Measurements from ENCODE around the gene R3HDM4.

Gene R3HDM4

GRCh38 chr19:944663-945241, 31.7 kb upstream of the R3HDM4 start:
- TF ChIP-seq, protein P1, sequence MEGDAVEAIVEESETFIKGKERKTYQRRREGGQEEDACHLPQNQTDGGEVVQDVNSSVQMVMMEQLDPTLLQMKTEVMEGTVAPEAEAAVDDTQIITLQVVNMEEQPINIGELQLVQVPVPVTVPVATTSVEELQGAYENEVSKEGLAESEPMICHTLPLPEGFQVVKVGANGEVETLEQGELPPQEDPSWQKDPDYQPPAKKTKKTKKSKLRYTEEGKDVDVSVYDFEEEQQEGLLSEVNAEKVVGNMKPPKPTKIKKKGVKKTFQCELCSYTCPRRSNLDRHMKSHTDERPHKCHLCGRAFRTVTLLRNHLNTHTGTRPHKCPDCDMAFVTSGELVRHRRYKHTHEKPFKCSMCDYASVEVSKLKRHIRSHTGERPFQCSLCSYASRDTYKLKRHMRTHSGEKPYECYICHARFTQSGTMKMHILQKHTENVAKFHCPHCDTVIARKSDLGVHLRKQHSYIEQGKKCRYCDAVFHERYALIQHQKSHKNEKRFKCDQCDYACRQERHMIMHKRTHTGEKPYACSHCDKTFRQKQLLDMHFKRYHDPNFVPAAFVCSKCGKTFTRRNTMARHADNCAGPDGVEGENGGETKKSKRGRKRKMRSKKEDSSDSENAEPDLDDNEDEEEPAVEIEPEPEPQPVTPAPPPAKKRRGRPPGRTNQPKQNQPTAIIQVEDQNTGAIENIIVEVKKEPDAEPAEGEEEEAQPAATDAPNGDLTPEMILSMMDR (IDR thresholded peaks at IDR 0.05; ENCODE audit: low read depth, low read length): no peak
- DNase-seq (ENCODE audit: extremely low read depth, low read depth): no peak

GRCh38 chr19:944171-944567, 31.1 kb upstream of the R3HDM4 start:
- DNase-seq (ENCODE audit: extremely low read depth, low read depth): no peak
- TF ChIP-seq, protein P1 (IDR thresholded peaks at IDR 0.05; ENCODE audit: low read depth, low read length): no peak

DNA sequence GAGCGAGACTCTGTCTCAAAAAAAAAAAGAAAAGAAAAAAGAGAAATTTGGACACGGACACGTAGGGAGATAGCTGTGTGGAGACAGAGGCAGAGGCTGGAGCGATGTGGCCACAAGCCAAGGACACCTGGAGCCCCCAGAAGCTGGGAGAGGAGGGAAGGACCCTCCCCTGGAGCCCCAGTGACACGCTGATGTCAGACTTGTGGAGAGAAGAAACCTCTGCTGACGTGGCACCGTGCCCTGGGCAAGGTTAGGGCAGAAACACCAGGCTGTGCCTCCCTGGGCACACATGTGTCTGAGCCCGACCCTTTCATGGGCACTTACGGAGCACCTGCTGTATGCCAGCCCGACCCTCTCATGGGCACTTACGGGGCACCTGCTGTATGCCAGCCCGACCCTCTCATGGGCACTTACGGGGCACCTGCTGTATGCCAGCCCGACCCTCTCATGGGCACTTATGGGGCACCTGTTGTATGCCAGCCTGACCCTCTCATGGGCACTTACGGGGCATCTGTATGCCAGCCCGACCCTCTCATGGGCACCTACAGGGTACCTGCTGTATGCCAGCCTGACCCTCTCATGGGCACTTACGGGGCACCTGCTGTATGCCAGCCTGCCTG, 30.6 kb upstream of the R3HDM4 start:
- TF ChIP-seq, protein P1 (IDR thresholded peaks at IDR 0.05; ENCODE audit: low read depth, low read length): no peak
- no peak for DNase-seq (ENCODE audit: extremely low read depth, low read depth)

DNA sequence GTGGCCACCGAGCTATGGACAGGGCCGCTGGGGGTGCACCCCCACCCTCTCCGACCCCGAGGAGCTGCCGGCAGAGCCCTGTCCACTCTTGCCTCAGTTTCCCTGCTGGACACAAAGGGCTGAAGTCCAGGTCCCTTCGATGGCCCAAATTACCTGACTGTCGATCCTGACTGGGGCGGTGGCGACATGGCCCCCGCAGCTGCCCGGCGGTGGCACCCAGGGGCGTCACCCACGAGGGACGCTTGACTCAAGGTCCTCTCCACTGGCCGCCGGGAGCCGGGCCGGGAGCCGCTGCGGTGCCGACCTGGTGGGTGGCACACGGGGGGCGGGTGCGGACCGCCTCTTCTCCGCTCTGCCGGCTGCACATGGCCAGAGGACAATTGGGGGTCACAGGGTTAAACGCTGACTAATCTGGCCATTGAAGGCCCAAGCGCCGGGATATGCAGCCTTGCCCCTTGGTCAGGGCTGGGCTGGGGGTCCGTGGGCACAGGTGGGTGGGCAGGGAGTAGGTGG, 29.2 kb upstream of the R3HDM4 start:
- DNase-seq (ENCODE audit: extremely low read depth, low read depth): no peak
- TF ChIP-seq, protein P1 (IDR thresholded peaks at IDR 0.05; ENCODE audit: low read depth, low read length): no peak

- TF ChIP-seq, protein P1 (IDR thresholded peaks at IDR 0.05; ENCODE audit: low read depth, low read length): no peak
- DNase-seq (ENCODE audit: extremely low read depth, low read depth): no peak
Observed at GRCh38 chr19:941292-942132, 28.5 kb upstream of the R3HDM4 start.

GRCh38 chr19:940591-941291, 27.7 kb upstream of the R3HDM4 start:
- TF ChIP-seq, protein P1 (IDR thresholded peaks at IDR 0.05; ENCODE audit: low read depth, low read length): no peak
- no peak for DNase-seq (ENCODE audit: extremely low read depth, low read depth)
